ENCODE measurements around the gene PDE6G.
"Not testable (repeated sequence)": the region's sequence is repeated elsewhere in the genome, so short reads cannot be mapped to it uniquely, and the experiment has no call there.

Gene PDE6G

DNA sequence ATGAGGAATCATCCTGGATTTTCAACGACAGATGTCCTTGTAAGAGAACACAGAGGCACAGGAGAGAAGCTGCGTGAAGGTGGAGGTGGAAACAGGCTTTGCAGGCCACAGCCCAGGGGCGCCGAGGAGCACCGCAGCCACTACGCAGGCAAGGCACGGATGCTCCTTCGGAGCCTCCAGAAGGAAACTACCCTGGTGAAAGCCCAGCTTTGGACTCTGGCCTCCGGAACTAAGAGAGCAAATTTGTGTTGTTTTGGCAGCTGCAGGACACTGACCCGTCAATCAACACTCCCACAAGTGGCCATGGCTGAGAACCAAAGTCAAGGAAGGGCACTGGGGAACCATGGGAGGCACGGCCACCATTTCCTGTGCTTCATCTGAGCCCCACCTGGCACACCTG is 23.8 kb upstream of the PDE6G start:
- TF ChIP-seq, protein P1, sequence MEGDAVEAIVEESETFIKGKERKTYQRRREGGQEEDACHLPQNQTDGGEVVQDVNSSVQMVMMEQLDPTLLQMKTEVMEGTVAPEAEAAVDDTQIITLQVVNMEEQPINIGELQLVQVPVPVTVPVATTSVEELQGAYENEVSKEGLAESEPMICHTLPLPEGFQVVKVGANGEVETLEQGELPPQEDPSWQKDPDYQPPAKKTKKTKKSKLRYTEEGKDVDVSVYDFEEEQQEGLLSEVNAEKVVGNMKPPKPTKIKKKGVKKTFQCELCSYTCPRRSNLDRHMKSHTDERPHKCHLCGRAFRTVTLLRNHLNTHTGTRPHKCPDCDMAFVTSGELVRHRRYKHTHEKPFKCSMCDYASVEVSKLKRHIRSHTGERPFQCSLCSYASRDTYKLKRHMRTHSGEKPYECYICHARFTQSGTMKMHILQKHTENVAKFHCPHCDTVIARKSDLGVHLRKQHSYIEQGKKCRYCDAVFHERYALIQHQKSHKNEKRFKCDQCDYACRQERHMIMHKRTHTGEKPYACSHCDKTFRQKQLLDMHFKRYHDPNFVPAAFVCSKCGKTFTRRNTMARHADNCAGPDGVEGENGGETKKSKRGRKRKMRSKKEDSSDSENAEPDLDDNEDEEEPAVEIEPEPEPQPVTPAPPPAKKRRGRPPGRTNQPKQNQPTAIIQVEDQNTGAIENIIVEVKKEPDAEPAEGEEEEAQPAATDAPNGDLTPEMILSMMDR (IDR thresholded peaks at IDR 0.05; ENCODE audit: low read depth, low read length, missing control alignments), result no peak
- no peak overlapping the region for H3K27ac ChIP-seq
- no peak for DNase-seq
- H3K36me3 ChIP-seq (replicated peaks), result peaks cover 7% of the 10 kb centered on the region
- H3K27me3 ChIP-seq (replicated peaks), result no peaks in the 10 kb centered on the region
- in situ Hi-C loops (cut with HindIII; ENCODE audit: low pct_ligation_motif_present, low sequenced_read_pairs), result no loop called here
- H3K4me3 ChIP-seq (ENCODE audit: low read depth, low read length), result no peak overlapping the region

DNA sequence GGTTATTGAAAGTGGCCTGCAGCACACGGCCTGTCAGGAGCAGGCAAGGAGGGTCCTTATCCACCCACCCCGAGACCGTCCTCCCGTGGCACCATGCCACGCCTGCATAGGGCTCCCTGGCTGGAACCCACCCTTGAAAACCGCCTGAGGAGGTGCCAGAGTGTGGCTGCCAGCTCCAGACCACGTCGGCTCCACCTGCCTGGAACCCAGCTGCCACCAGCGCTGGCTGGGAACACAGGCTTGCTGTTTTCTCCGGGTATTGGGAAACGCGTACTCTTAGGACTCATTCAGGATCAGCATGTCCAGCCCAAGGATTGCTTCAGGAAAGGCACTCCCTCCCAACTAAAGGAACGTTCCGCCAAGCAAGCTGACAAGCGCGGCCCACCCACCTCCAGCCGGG is 20.6 kb upstream of the PDE6G start:
- H3K36me3 ChIP-seq (replicated peaks), result peaks cover 29% of the 10 kb centered on the region
- DNase-seq, result no peak
- no peaks in the 10 kb centered on the region for H3K27me3 ChIP-seq (replicated peaks)
- TF ChIP-seq, protein P1 (IDR thresholded peaks at IDR 0.05; ENCODE audit: low read depth, low read length, missing control alignments), result no peak
- in situ Hi-C loops (cut with HindIII; ENCODE audit: low pct_ligation_motif_present, low sequenced_read_pairs), result no loop called here
- no peak overlapping the region for H3K27ac ChIP-seq
- H3K4me3 ChIP-seq (ENCODE audit: low read depth, low read length), result no peak overlapping the region

DNA sequence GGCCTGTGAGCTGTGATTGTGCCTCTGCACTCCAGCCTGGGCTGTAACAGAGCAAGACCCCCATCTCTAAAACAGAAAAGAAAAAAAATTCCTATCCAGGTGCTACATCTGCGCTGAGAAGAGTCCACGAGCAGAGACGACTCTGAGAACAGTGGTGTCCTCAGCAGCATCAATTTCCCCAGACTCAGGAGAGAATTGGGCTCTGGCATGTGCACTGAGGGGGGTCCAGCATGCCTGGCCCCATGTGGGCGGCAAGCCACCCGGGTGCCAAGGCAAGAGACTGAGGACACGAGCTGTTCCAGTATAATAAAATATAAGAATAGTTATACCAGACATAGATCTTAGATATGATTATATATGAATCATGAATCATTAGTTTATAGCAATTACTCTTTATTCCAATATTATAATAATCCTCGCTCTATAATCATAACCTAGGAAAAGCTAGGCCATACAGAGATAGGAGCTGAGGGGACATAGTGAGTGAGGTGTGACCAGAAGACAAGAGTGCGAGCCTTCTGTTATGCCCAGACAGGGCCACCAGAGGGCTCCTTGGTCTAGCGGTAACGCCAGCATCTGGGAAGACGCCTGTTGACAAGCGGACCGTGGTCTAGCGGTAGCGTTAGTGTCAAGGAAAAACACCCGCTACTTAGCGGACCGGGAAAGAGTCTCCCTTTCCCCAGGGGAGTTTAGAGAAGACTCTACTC is 19.3 kb upstream of the PDE6G start:
- H3K27ac ChIP-seq; in situ Hi-C loops (cut with HindIII; ENCODE audit: low pct_ligation_motif_present, low sequenced_read_pairs); H3K4me3 ChIP-seq (ENCODE audit: low read depth, low read length); H3K27me3 ChIP-seq (replicated peaks): not testable (repeated sequence)
- peaks cover 35% of the 10 kb centered on the region for H3K36me3 ChIP-seq (replicated peaks)
- DNase-seq, result peak; percentile 52
- TF ChIP-seq, protein P1 (IDR thresholded peaks at IDR 0.05; ENCODE audit: low read depth, low read length, missing control alignments), result peak; percentile 54

DNA sequence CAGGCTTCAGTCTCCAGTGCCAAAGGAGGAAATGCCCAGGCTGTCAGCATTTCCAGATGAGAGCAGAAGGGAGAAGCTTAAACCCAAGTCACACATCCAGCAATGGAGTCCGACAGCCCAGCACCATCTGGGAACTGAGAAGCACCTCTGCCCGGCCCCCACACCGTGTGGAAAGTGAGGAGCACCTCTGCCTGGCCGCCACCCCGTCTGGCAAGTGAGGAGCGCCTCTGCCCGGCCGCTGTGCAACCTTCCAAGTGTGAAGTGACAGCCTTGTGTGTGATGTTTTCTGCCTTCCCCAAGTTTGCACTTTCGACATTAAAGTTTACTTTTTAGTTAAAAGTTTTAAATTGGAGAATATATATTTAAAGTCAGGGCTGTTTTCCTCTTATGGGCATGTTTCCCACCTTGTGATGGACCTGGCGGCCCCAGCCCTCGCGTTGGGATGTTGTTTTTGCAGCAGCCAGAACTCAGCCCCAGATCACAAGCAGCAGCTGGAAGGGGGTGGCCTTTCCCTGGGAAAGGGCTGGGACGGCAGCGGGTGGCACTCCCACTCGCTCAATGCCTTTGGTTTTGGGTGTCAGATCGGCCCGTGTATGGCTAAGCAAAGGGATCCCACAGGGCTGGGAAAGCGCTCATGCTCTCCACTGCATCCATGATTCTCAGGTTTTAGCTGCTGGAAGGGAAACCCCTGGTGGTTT is 17.4 kb upstream of the PDE6G start:
- in situ Hi-C loops (cut with HindIII; ENCODE audit: low pct_ligation_motif_present, low sequenced_read_pairs), result no loop called here
- Histone ChIP-seq H3K27ac (no peak overlapping the region), H3K27me3 (replicated peaks) (no peaks in the 10 kb centered on the region), H3K36me3 (replicated peaks) (peaks cover 50% of the 10 kb centered on the region), H3K4me3 (ENCODE audit: low read depth, low read length) (no peak overlapping the region)
- no peak for DNase-seq
- TF ChIP-seq, protein P1 (IDR thresholded peaks at IDR 0.05; ENCODE audit: low read depth, low read length, missing control alignments), result no peak

DNA sequence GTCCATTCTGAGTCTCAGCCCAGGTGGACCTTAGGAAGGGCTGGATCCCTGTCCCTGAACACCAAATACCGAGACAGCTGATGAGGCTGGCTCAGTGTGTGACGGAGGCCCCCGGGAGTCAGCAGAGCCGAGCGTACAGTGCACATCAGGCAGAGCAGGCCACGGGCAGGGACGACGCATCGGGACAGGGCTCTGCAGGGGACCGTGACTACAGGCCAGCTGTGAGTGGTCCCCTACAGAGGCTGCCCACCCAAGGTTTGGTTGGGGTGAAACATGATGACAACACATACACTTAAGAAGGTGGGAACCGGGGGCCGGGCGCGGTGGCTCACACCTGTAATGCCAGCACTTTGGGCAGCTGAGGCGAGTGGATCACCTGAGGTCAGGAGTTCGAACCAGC is 16.6 kb upstream of the PDE6G start:
- in situ Hi-C loops (cut with HindIII; ENCODE audit: low pct_ligation_motif_present, low sequenced_read_pairs), result no loop called here
- Histone ChIP-seq H3K27ac (no peak overlapping the region), H3K36me3 (replicated peaks) (peaks cover 50% of the 10 kb centered on the region), H3K27me3 (replicated peaks) (no peaks in the 10 kb centered on the region), H3K4me3 (ENCODE audit: low read depth, low read length) (no peak overlapping the region)
- DNase-seq, result no peak
- TF ChIP-seq, protein P1 (IDR thresholded peaks at IDR 0.05; ENCODE audit: low read depth, low read length, missing control alignments), result no peak
